HS-27A (cell line): ENCODE measurements around the gene SYCP1.
"Not testable (repeated sequence)": the region's sequence is repeated elsewhere in the genome, so short reads cannot be mapped to it uniquely, and the experiment has no call there.

Experiments
- DNase-seq: peaks from one replicate; pipeline ENCODE4 v3.0.0-alpha.2; 2012; ENCODE audit warnings: low read depth, missing footprints

SYCP1 gene

DNA sequence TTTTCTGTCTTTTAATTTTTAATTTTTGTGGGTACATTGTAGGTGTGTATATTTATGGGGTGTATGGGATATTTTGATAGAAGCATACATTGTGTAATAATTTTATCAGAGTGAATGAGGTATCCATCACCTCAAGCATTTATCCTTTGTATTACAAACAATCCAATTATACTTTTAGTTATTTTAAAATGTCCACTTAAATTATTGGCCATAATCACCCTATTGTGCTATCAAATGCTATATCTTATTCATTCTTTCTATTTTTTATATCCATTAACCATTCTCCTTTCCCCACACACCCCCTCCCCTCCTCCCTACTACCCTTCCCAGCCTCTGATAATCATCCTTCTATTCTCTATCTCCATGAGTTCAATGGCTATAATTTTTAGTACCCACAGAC lies 104.8 kb downstream of the SYCP1 start:
- no peak for DNase-seq

DNA sequence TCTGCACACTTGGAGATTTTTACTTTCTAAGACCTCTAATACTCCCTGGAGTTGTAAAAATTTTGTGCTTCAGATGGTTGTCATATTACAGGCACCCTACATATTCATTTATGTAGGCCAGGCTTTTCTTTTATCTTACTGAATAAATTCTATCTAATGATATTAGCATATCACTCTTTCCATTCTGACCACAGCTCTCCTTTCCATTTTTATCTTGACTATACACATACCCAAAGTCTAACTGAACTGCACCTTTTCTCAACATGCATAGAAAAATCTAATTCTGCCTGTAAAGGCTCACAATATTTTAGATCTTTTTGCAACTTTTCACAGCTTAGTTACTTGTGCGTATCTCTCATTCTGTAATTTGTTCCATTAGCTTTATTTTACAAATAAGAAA lies 122.2 kb downstream of the SYCP1 start:
- no peak for DNase-seq

GRCh38 chr1:114979278-114979891 lies 124.7 kb downstream of the SYCP1 start:
- peak; percentile 39 for DNase-seq

- no peak for DNase-seq
Measured at GRCh38 chr1:114982251-114982650, 127.6 kb downstream of the SYCP1 start.

GRCh38 chr1:114986286-114986685 lies 131.6 kb downstream of the SYCP1 start:
- DNase-seq: no peak

DNA sequence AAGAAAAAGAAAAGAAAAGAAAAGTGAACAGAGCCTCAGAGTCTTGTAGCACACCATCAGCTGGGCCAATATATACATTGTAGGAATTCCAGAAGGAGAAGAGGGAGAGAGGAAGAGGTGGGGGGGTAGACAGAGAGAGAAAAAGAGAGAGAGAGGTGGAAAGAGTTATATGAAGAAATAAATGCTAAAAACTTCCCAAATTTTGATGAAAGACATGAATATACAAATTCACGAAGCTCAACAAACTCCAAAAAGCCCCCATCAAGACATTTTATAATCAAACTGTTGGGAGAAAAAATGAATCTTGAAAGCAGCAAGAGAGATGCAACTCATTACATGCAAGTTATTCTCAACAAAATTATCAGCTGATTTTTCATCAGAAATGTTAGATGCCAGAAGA lies 133.4 kb downstream of the SYCP1 start:
- DNase-seq: no peak

DNA sequence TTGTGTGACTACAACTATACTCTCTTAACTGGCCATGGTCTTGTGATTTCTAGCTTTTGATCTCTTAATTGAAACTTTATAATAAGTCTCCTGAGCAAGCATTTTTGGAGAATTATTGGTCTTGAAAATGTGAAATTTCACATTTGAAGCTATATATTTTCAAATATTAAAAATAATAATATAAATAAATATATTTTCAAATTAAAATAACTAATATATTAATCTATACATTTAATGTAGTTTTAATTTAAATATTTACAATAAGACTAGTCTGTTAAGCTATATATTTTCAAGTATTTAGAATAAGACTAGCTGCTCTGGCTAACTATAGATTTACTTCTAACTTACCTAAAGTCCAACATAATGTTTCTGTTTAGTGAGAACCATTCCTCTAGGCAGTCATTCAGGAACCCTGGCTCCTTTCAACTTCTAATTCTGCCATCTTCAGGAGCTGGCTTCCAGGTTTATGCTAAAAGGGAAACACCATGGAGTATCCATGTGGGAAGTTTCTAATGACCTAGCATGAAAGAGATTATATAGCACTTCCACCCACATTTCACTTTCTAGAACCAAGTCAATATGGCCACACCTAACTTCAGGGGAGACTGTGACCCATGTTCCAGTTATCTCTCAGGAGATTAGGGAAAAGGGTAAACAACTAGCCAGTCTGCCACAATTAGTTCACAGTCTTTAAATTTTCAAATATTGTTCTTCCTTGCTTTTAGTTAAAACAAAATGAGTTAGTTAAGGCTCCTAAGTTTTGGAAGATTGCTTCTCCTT lies 143.0 kb downstream of the SYCP1 start:
- no peak for DNase-seq

DNA sequence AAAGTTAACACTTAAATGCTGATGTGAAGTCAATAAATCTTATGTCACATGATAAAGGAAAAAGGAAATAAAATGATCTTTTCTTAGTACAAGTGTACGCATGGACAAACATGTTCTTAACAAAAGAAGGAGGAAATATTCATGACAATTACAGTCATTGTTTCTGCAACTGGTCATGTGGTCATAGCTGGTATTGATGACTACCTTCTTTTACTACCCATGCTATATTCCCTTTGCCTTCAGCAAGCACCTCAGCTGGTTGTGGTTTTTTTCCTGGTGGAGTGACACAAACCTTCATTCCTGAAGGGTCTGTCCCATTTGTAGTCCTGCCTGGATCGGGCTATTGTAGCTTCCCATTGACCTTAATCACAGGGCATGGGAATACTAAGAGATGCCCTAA lies 151.5 kb downstream of the SYCP1 start:
- no peak for DNase-seq

GRCh38 chr1:115012006-115012405 lies 157.3 kb downstream of the SYCP1 start:
- DNase-seq: no peak

- no peak for DNase-seq
Measured at GRCh38 chr1:115012434-115012833, 157.8 kb downstream of the SYCP1 start.

- DNase-seq: no peak
Measured at GRCh38 chr1:115013792-115014191, 159.1 kb downstream of the SYCP1 start.

DNA sequence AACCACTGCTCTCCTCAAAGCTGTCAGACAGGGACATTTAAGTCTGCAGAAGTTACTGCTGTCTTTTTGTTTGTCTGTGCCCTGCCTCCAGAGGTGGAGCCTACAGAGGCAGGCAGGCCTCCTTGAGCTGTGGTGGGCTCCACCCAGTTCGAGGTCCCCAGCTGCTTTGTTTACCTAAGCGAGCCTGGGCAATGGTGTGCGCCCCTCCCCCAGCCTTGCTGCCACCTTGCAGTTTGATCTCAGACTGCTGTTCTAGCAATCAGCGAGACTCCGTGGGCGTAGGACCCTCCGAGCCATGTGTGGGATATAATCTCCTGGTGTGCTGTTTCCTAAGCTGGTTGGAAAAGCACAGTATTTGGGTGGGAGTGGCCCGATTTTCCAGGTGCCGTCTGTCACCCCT lies 164.9 kb downstream of the SYCP1 start:
- DNase-seq: not testable (repeated sequence)

DNA sequence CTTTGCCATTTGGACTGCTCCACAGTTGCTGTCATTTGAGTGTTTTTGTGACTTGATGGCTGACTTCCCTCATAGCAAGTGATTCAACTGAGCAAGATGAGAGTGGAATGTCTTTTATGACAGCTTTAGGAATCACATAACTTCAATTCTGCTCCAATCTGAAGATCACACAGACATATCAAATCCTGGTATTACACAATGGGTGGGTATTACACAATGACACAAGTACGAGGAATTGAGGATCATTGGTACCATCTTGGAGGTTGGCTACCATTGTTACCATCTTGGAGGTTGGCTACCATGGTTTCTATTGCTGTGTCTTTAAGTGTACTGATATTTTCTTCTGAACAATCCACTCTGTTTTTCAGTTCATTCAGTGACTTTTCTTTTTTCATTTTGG lies 166.5 kb downstream of the SYCP1 start:
- DNase-seq: no peak

- DNase-seq: no peak
Measured at GRCh38 chr1:115023593-115023992, 168.9 kb downstream of the SYCP1 start.

- DNase-seq: no peak
Measured at GRCh38 chr1:115029526-115029925, 174.9 kb downstream of the SYCP1 start, which contains the start of gene TSHB. Gene TSHB, plus strand, starts transcription at chr1:115029826. Its CDS starts 3,537 bp downstream, at chr1:115033363.

GRCh38 chr1:115031595-115031994 lies 176.9 kb downstream of the SYCP1 start:
- no peak for DNase-seq

GRCh38 chr1:115035652-115036051 lies 181.0 kb downstream of the SYCP1 start:
- DNase-seq: no peak

GRCh38 chr1:115036814-115037507 lies 182.3 kb downstream of the SYCP1 start:
- DNase-seq: no peak

DNA sequence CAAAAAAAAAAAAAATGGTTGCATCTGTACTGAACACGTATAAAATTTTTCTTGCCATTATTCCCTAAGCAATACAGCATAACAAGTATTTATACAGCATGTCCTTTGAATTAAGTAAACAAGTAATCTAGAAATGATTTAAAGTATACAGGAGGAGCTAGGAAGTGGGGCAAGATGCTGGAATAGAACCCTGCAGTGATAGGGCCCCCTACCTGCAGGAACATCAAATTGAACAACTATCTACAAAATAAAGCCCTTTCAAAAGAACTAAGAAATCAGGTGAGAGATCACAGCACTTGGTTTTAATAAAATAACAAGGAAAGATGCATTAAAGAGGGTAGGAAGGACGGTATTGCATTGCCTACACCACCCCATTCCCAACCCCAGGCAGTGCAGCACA lies 185.8 kb downstream of the SYCP1 start:
- DNase-seq: no peak

- DNase-seq: no peak
Measured at GRCh38 chr1:115041654-115042053, 187.0 kb downstream of the SYCP1 start.
